Hematopoietic multipotent progenitor cell treated with erythropoietin and hydrocortisone succinate and interleukin-3 and kit ligand, for 15 days (in vitro differentiated cells): Measurements from ENCODE around the gene TMEM240.
"Not testable (repeated sequence)": the region's sequence is repeated elsewhere in the genome, so short reads cannot be mapped to it uniquely, and the experiment has no call there.

Experiments used
- DNase-seq: peaks from one replicate; pipeline ENCODE4 v3.0.0-alpha.2; 2015; ENCODE audit warnings: low spot score

The TMEM240 gene

DNA sequence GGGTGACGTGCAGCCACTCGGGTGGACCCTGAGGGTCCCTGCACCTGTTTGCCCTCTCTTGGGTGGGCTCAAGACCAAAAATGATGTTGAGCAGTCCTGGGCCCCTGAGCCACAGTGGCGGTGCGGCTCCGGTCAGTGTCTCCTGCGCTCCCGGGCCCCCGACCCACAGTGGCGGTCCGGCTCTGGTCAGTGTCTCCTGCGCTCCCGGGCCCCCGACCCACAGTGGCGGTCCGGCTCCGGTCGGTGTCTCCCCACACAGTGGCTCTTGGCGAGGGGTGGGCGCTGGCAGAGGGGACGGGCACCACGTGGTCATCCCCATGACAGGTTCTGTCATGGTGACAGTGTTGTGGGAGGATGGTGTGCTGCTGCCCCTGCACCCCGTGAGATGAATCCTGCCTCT is 46.1 kb downstream of the TMEM240 start:
- DNase-seq = not testable (repeated sequence)

DNA sequence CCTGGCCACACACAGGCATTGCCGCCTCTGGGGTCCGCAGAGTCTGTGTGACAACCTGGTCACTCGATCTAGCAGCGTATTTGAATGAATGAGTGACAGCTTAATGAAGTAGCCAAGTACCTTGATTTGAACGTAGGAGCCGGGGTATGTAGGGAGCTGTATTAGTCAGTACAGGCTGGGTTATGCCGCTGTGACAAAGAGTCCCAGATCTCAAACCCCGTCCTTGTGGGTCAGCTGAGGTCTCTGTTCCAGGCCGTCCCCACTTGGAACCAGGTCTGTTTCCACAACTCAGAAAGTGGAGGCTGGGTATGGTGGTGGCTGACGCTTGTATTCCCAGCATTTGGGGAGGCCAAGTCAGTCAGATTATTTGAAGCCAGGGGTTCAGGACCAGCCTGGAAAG is 48.8 kb downstream of the TMEM240 start:
- DNase-seq = no peak

DNA sequence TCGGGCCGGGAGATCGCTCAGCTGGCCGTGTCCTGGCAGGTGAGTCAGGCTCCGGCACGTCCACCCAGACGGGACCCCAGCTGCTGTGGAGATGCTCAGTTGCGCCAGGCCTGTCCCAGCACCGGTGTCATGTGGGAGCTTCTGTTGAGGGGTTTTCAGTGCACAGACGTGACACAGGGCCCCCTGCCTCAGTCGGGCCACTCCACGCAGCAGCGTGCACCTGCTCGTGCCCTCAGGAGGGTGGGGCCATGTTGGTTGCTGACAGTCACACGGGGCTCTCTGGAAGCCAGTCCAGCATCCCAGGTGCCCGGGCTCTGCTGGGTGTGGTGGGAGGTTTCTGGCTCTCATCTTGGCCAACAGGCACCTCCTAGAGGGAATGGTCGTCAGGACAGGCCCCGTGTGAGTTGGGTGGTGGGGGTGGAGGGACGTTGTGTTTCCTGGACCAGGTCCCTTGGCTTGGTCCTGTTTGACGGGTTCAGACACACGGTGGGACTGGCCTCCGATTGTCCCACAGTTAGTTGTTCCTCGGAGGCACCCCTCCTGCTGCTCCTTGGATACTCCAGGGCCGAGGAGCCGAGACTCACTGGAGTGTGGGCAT is 49.7 kb downstream of the TMEM240 start:
- no peak for DNase-seq

DNA sequence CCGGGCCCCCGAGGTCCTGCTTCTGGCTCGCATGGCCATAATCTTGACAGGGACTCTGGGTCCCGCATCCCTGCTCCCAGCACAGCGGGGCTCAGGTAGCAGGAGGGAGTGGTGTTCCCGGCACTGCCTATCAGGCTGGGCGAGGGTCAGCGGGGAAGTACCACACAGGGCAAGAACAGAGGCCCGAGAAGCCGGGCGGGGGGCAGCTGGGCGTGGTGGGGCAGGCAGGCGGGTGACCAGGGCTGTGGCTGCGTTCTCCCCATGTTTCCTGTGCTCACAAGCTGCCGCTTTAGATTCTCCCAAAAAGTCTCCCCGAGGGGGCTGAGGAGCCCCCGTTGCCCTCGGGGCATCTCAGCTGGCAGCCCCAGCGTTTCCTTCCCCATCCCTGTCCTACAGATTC is 50.6 kb downstream of the TMEM240 start:
- DNase-seq = no peak

DNA sequence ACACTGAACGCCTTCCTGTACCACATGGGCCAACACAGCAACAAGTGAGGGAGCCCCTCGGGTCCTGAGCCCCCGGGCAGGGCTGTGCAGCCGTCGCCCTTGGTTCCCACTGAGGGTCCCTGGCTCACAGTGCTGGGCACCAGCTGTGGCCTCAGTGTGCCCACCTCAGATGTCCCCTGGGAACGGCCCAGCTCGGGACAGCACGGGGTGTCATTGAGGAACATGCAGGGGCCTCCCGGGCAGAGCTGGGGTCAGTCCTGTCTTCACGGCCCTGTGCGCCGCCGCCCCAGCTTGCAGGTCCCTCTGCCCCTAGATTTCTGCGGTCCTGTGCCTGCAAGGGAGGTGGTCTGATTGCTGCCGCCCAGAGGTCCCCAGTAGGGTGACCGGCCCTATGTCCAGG is 51.2 kb downstream of the TMEM240 start:
- no peak for DNase-seq

DNA sequence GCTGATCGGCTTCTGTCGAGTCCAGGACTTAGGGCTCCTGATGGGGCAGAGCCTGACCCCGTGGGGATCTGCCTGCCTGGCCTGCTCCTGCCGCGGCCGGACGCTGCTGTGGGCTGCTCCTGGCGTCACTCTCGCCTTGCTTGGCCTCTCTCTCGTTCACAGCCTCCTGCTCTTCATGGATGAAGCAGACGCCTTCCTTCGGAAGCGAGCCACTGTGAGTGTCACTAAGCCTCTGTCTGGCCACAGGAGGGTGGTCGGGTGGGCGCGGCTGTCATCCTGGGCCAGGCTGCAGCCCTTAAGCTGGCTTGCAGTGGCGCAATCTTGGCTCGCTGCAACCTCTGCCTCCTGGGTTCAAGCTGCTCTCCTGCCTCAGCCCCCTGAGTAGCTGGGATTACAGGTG is 52.7 kb downstream of the TMEM240 start:
- no peak for DNase-seq

DNA sequence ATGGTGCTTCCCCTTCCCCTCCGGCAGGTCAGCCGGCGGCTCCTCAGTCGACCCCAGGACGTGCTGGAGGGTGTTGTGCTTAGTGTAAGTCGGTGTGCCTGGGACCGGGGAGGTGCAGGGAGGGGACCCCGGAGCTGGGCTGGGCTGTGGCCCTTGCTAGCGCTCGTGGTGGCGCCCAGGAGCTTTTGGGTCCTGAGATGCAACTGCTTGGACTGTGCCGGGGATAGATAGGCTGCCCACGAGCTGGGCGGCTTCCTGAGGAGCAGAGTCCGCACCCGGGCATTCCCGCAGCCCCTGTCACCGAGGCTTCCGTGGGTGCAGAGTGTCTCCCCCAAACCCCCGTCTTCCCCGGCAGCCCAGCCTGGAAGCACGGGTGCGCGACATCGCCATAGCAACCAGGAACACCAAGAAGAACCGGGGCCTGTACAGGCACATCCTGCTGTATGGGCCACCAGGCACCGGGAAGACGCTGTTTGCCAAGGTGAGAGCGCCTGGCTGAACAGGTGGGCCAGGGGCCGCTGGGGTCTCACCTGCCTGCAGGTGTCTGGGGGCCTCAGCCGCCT is 54.6 kb downstream of the TMEM240 start:
- DNase-seq = not testable (repeated sequence)

DNA sequence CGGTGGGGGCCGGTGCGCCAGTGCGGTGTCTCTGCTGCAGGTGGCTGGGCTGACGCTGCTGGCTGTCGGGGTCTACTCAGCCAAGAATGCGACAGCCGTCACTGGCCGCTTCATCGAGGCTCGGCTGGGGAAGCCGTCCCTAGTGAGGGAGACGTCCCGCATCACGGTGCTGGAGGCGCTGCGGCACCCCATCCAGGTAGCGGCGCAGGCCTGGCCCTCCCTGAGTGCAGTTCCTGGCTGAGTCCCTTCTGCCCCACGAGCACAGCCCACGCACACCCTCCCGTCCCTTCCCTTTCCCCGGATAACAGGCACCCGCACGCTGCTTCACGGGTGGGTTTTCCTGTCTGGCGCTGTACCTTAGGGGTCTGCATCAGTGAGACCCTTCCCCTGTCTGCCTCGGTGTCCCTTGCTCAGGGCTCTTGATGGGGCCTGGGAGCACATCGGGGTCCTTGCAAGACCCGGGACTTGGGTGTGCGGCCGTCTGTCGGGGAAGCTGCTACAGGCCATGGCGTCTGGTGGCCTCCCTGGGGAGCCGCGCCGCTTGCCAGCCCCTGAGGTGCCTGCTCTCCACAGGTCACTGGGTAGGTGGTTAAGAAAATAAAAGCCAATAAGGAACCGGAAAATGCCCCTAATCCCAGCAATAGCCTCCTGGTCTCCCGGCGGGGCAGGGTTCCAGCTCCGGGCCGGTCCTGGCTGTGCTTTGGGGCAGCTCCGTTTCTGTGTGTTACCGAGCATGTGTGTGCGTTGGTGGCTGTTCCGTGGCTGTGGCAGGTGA is 55.3 kb downstream of the TMEM240 start:
- DNase-seq = not testable (repeated sequence)
